LHCN-M2 (cell line): ENCODE measurements around the gene FOXP1. TPM values are rescaled to one million over a fixed set of nuclear protein-coding genes. Genes with fewer than 3 reads are reported as not detected.

Experiments
- DNase-seq: peaks from one replicate; pipeline ENCODE4 v3.0.0-alpha.2; 2012; ENCODE audit warnings: low read depth
- total RNA-seq: library from RNA; depleted of rRNA; stranded (reverse); fragments of >200 nt; gene quantifications from 2 replicates; pipeline ENCODE4 v1.2.3, GENCODE V29; 2014

Gene FOXP1
- total RNA-seq, 1 experiment from 2014 or later, result 18.2 TPM

DNA sequence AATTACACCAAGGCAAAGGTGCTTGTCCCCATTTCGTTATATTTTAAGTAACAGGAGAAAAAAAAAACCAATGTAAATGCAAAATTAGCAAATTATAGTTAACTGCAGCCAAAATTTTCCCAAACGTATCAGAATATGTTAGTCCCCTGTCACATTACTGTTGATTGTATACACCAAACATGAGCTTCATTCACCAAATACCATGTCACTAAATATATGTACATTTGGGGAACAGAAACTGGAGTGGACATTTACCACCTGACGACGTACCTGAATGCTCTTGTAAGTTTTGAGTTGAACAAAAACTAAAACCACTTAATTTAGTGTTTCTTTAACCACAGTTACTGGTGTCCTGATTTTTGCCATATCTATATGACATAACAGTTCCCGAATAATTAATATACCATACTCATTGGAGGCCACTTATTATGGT lies 3.3 kb upstream of the FOXP1 start:
- no peak for DNase-seq

DNA sequence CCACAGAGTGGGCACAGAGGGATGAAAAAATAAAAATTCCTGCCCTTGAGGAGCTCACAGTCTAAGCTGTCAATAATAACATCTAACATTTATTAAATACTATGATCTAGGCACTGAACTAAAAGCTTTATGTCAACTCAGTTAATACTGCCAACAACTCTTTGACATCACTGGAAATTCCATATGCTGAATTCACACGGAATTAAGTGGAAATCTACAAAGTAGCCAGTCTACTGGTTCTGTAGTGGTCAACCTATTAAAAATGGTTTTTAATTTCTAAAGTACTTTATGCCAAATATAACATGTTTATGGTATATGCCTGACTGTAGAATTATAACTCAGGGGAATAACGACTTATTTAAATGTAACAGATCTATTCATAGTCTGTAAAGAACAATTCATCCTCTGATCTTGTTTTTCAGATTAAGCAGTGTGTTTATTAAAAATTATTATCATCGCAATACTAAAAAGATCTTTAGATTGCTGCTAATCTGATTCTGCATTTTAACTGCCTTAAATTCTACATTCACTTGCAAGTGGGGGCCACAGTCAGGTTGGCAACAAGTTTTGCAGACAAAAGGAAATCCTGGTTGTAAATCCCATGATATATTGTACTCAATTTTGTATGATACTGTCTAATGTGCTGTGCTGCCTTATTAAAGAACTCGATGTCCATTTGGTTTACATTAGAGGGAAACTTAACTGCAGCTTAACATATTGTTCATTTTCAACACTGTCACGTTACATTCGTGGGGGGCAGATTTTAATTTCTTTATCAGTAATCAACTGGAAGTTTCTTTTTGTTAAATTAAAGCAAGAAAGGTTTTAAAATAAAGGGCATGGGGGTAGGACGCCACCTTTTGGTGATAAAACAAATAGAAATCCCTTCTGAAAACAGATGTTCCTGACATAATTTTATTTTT lies 2.6 kb upstream of the FOXP1 start:
- no peak for DNase-seq

DNA sequence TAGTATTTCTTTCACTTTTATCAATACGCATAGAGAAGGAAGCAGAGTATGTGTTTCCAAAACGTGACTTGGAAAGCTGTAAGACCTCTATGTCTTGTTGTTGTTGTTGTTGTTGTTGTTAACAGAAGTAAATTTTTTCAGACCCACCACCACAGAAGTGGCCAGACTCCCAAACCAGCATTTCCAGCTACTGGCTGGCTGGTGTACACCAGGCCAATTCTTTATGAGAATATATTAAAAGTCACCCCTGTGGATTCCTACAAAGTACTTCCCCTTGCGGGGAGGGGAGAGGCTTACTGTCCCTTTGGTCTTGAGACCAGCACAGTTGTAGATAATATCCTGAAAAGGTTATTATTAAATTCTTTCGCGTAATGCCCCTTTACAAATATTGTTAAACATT lies 1.6 kb upstream of the FOXP1 start:
- DNase-seq, result no peak

DNA sequence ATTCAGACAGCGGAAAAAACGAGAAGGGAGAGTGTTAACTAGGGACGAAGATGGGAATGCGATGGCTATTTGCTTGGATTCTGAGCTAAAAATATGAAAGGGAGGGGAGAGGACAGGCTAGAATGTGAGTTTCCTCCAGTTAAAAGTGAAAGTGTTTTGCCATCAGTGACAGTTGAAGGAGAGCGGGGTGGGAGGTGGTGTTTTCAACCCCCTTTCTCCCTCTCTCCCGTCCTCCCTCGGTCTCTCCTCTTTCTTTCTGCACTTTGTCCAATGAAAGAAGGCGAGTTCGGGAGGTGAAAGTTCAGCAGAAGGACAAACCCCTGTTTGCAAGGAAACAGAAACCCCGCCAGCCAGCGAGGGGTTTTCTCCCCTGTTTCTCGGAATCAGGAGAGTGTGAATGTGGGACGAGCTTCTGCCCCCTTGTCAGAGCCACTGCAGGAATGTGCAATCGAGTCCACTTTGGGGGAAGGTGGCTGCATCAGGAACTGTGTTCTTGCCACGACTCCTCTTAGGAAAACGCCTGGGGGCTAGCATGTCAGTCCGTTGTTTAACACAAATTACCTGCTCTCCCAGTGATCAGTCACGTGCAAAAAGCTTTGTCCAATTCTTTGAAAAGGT lies 975 bp upstream of the FOXP1 start:
- no peak for DNase-seq

DNA sequence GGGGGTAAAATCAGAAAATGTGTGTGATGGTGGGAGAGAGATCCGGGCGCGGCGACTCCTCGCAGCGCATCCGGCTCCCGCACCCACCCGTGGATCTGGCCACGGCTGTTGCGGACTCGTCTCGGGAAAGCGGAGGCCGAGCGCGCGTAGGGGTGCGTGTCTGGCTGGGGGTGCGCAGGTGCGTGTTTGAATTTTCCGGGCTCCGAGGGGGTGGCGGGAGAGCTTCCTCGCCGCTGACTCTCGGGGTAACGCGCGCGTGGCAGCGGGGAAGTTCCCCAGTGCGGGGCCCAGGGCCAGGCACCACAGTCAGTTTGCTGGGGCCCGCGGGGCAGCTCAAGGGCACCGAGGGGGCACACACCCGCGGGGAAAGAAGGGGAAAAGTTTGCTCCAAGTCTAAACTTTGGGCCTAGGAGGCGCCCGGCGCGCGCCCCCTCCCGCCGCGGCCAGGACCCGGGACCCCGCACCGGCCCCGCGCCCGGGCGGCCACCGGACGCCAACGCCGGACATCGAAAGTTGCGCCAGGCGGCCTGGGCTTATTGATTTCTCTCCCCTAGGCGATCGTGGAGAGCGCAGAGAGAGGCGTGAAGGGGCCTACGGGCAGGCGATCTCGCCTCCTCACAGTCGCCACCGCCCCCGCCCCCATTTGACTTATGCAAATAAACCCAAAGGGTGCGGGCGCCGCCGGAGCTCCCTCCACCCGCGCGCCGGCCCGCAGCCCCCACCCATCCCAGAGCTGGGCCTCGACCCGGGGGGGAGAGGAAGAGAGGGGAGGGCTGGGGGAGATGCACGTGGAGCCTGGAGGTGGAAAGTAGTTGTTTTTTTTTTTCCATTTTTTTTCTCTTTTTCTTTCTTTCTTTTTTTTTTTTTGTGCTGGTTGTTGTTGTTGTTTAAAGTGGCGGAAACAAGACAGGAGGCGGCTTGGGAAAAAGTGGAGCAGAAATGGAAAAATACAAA lies 639 bp downstream of the FOXP1 start:
- no peak for DNase-seq

DNA sequence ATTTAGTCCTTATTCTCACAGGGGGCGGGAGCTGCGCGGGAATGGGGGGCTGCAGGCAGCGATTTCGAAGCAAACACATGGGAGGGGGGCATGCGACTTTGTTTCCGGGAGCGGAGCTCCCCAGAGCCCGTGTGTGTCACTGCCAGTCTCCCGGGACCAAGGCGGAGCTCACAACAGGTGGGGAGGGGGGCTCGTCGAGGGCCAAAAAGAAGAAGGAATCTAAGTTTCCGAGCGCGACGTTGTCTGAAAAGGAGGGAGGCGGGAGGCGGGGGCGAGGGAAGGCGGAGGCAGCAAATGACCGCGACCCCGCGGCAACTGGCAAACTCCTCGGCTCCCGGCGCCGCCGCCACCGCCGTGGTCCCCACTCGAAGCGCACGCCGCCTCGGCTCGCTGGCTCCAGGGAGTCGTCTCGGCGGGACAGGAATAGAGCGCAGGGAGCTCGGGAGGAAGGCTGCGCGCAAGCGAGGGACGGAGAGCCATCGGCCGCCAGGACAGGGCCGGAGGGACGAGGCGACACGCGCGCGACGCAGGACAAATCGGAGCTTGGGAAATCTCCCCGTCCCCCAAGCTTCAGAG lies 1.4 kb downstream of the FOXP1 start:
- no peak for DNase-seq

DNA sequence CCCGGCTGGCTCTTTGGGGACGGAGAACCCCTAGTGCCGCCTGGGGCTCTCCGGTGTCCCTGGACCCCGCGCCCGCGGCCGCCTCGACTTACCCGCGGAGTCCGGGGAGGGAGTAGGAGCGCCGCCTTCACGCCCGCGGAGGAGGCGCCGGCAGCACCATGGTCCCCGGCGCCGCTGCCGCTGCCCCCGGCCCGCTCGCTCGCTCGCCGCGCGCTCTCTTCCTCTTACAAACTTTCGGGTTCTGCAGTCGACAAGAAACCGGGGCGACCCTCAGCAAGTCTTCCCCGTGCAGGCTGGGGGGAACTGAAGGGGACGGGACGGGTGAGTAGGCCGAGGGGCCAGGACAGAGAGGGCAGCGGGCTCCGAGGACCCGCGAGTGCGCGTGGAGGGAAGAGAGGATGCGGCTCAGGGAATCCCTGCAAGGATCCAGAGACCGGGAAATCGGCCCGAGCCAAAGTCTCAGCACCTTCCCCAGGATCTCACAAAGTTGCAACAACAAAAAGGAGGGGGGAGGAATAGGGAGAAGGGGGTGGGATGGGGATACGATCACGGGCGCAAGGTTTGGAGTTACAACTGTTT lies 2.0 kb downstream of the FOXP1 start:
- no peak for DNase-seq

DNA sequence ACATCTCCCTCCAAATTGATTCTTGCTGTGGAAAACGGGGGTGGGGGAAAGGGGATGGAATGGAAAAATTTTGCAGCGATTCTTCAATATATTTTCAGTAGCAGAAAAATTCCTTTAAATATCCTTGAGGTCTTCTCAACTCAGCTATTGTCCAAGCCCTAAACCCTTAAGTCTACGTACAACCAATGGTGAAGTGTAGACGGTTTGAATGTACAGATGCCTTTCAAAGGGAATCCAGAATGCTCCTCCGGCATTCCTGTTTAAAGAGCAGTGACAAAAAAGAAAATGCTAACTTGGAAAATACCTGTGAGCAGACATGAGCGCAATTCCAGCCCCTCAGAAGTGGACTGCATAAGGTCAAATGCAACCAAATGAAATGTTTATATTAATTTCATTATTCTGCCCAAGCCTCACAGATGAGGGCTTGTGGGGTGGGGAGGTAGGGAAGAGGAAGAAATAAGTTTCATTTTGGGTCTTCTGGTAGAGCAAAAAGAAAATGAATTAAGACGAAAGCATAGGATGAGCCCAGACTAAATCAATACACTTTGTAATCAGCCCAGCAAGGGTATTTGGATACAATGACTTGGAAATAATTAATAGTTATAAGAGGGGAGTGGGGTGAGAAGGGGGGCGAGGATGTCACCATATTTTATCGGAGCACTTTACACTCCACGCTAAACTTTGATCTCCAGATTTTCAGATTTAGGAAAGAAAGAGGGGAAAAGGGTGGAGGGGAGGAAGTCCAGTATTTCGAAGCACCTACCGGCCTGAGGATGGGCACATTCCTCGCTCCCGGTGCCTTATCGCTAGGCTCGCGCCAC lies 2.7 kb downstream of the FOXP1 start:
- DNase-seq, result no peak

DNA sequence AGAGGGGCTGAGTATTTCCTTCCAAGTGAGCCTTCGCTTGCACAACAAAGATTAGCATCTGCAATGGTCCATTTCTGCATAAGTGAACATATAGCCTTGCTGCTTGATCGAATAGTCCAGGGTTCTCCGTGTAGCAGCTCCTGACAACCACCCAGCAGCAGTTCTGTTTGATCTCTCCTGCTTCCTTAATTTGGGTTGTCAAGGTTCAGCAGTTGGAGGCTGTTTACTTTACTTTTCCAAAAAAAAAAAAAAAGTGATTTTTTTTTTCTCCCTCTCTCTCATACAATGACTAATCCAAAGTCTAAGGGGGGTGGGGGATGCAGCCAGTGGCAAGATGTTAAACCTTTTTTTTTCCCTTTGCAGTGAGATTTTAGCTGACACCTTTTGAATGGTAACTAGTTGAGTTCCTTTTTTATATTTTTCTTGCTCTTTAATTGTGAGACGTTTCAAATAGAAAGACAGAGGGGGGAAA lies 3.6 kb downstream of the FOXP1 start:
- DNase-seq, result no peak

DNA sequence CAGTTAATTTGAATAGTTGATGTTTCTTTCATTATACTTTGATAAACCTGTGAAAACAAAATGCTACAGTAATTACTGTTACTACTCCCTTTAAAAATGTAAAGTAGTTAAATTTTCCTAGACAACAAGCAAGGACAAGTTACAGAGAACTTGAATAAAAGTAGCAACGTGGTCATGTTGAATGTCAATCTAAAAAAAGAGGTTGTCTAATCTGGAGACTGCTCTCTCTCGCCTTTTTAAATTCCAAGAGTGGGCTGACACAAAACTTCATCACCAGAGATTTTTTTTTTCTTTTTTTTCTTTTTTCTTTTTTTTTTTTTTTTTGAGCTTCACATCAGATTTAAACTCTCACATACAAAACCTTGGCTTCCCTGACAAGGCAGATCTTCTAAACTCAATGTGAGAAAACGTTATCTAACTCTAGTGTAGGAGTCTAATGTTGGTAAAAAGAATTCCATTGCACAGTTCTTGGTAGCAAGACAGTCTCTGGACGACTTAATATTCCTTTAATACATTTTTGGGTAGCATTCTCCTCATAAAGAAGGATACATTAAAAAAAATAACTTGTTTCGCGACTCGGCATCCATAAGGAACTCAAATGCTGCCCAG lies 4.1 kb downstream of the FOXP1 start:
- no peak for DNase-seq

DNA sequence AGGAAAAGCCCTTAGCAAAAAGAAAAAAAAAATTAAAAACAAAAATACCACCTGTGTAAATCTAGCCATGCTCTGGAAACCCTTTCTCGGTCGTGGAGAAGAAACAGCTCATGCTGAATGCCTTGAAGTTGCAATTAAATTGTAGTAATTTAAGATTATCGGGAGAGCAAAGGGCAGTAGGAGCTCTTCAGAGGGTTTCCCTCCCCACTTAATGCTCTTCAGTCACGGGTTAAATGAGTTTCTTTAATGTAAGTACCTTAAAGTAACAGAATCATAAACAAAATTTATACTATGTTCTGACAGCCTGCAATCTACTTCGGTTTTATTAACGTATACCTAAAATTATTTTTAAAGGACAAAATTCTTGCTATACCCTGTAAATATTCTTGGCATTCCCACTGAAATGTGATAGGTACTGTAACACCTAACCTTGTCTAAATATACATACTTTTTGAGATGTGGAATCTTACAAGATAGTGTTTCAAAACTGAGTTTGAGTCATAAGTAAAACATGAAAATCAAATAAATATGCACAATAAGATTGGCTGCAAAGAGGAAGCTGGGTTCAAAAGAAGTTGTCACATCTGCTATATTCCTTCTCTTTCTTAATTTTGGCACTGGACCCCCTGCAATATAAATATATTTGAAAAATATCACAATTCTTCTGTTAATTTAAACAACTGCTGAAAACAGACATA lies 5.3 kb downstream of the FOXP1 start:
- no peak for DNase-seq

DNA sequence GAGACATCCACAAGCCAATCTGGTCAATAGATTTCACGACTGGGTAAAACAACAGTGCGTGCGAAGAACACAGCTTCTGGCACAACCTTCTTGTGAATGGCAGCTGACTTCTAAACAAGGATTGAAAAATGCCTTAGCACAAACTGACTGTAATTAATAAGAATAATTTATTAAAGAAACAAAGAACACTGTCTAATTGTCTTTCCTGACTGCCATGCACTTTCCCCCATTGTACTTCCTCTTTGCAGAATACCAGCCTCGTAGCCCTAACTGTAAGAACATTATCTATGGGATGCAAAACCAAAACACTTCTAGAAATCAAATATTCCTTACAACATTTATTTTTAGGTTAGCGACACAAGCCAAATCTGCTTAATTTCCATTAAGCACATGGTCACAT lies 6.5 kb downstream of the FOXP1 start:
- no peak for DNase-seq

DNA sequence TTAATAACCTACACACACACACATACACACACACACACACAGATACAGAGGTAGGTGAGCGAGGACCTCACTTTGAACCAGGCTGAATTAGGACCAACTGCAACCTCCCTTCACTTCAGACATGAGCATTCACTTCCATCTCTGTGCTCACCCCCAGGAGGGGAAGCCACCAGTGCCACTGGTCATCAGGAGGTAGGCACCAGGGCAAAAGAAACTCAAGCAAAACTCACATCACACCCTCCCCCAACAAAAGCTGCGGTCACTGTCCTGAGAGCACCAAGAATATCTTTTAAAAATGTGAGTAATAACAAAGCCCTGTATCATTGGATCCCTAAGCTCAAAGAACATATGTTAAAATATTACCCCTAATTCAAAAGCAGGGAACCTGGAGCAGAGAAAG lies 8.1 kb downstream of the FOXP1 start:
- DNase-seq, result no peak

DNA sequence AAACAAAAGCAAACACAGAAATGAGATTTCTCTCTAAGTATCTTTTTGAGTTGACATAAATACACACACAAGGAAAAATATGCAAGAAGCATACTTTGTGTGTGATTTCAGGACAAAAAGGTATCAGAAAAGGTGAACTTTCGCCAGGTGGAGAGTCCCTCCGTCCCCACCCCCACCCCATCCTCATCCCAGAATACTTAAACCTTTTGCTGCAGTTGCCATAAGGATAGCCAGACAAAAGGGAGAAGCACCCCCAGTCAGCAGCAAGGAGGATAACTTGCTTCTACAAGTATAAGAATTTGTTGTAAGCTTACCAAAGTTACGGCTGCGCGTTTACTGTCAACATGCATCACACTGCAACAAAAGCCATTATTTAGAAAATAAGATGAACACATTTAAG lies 10.3 kb downstream of the FOXP1 start:
- DNase-seq, result no peak

DNA sequence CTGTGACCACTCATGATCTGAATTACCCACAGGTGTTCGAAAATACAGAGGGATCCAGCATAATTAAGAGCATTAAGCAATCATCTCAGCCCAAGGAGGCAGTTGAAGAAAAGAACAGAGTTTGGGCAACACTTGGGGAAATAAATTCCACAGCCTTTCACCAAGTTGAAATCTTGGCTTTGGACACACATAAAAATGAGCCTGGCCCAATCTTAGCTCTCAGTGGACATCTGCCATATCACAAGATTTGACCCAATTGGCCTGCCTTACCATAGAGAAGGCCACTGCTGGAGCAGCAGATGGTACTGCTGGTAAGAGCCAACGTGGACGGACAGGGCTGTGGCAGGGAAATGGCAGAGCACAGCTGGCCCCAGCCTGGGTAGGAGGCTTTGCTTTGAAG lies 13.0 kb downstream of the FOXP1 start:
- DNase-seq, result no peak

DNA sequence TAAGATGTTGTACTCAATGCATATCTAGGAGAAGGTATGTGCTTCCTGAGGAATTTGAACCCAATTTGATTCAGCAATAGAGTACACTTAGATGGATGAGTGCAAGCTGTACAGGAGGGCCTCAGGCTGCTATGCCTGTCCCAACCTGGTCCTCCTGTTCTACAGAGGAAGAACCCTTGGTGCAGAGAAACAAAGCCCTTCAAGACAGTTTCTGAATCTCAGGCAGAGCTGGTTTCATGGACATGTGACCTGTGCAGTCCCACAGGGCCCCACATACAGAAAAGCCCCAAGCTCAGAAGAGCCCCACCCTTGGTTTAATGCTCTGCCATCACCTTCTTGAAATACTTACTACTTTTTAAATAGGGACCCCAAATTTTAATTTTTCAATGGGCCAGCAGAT lies 15.3 kb downstream of the FOXP1 start:
- DNase-seq, result no peak

DNA sequence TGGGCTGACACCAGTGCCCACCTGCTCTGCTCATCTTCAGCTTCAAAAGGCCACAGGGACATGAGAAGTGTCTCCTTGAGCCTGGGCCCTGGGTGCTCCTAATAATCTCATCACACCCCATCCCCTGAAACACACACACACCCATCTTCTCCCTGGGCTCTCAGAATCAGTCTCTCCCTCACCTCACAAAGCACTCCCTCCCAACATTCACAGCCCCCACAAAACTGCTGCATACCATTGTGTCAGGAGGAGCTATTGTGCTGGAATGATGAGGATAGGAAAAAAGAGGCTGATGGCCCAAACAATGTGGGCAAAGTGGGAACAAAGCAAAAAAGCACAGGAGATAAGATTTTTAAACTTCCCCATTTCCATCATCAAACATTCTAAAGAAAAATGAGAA lies 16.8 kb downstream of the FOXP1 start:
- DNase-seq, result no peak

DNA sequence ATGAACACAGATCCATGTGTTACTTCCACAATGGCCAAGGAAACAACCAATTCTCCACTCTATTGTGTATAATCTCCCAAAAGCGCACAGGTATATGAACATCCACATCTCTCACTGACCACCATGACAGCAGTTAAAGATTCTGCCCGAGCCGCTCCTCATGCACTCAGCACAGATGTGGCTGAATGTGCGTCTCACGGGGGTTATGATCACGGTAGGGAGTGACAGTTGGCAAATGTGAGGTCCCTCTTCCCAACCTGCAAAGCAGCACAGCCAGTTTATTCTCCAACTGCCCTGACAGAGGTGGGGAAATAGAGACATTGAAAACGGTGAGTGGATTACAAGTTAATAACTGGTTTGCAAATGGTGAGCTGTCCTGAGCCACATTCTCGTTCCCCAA lies 17.6 kb downstream of the FOXP1 start:
- no peak for DNase-seq

DNA sequence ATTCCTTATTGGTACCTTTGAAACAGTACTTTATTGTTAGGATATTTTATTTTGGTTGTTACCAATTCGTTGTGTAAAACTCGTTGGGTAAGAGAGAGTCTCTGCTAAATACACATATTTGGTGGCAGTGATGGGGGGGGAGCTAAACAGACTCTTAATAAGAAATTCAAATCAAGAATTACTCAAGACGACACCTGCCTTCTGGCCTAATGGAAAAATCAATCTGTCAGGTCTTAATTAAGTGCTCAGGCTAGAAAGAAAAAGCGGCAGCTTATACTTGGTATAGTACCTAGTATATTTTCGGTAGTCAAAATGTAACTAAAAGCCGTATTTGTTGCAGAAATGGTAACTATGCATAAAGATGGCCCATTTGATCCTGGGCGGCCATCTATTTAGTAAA lies 18.2 kb downstream of the FOXP1 start:
- DNase-seq, result no peak
